NB4 (cell line): ENCODE measurements around the gene LPAR3.

Experiments used
- DNase-seq: peaks from one replicate; pipeline ENCODE4 v3.0.0; 2010; ENCODE audit warnings: low read depth
- H3K4me3 ChIP-seq: one replicate; pipeline ENCODE4 v1.5.1; 2011; ENCODE audit warnings: mild to moderate bottlenecking, low read depth, low read length, moderate library complexity
- MAX ChIP-seq: IDR thresholded peaks from 2 replicates; pipeline ENCODE4 v1.6.1; 2011; ENCODE audit warnings: low read depth, low read length
- MYC ChIP-seq: IDR thresholded peaks from 2 replicates; pipeline ENCODE4 v1.6.1; 2011; ENCODE audit warnings: low read depth, low read length
- POLR2A ChIP-seq: IDR thresholded peaks from 2 replicates; pipeline ENCODE4 v1.6.1; 2011; ENCODE audit warnings: mild to moderate bottlenecking; ENCODE audit not compliant: insufficient read length; ENCODE audit errors: extremely low read depth
- TF ChIP-seq, protein P1 (sequence below): IDR thresholded peaks from one replicate; pipeline ENCODE4 v1.5.1; 2012; ENCODE audit warnings: low read depth, low read length

LPAR3 gene

DNA sequence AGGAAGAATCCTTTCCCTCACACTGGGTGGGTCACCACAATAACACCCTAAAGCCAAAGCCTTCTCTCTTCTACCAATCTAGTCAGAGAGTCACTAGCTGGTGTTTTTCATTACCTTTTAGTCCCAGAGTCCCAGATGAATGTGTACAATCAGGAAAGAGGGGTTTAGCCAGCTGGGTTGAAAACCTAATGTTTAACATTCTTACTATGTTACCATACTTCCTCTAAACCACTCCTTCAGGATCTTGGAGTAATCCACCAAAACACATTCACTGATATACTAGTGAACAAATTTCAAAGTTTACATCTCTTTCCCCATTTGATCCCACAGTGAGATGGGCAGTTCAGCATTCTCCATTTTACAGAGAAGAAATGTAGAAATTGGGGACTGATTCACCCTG lies 9.7 kb downstream of the LPAR3 start:
- no peak for TF ChIP-seq POLR2A
- TF ChIP-seq MAX: no peak
- no peak for TF ChIP-seq MYC
- TF ChIP-seq, protein P1, sequence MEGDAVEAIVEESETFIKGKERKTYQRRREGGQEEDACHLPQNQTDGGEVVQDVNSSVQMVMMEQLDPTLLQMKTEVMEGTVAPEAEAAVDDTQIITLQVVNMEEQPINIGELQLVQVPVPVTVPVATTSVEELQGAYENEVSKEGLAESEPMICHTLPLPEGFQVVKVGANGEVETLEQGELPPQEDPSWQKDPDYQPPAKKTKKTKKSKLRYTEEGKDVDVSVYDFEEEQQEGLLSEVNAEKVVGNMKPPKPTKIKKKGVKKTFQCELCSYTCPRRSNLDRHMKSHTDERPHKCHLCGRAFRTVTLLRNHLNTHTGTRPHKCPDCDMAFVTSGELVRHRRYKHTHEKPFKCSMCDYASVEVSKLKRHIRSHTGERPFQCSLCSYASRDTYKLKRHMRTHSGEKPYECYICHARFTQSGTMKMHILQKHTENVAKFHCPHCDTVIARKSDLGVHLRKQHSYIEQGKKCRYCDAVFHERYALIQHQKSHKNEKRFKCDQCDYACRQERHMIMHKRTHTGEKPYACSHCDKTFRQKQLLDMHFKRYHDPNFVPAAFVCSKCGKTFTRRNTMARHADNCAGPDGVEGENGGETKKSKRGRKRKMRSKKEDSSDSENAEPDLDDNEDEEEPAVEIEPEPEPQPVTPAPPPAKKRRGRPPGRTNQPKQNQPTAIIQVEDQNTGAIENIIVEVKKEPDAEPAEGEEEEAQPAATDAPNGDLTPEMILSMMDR: no peak
- DNase-seq: no peak
- H3K4me3 ChIP-seq: no peak overlapping the region

DNA sequence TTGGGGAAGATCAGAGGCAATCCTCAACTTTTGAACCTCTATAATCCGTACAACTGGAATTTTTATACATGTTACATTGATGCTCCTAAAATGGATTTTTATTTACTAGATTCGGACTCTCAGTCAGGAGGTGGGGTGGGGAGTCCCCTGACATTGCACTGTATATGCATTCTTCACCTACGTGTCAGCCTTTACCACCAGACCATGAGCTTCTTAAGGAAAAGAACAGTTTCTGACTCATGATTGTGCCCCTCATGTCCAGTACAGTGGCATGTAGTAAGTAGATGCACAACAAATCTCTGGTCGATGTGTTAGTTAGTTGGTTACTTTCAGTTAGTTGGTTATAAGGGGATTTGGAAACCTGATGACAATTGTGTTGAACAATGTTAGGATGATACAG lies 15.4 kb downstream of the LPAR3 start:
- H3K4me3 ChIP-seq: no peak overlapping the region
- TF ChIP-seq MYC: no peak
- TF ChIP-seq, protein P1: no peak
- TF ChIP-seq MAX: no peak
- no peak for TF ChIP-seq POLR2A
- no peak for DNase-seq

DNA sequence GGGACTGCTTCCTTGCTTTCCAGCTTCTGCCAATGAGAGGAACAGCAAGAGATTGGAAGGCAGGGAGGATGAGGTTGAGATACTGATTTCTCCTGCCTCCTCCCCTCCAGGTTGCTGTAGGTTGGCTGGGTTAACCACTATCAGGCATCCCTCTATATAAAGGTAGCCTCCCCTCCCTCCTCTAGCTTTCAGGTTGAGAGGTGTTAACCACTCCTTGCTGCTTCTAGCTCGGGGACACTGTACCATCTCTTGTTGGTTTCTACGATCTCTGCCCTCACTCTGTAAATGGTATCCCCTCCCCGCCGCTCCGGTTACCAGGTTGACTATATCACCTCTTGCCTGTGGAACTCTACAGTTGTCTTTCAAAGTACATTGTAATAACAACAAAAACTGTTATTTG lies 16.7 kb downstream of the LPAR3 start:
- no peak overlapping the region for H3K4me3 ChIP-seq
- DNase-seq: no peak
- TF ChIP-seq POLR2A: no peak
- TF ChIP-seq, protein P1: no peak

DNA sequence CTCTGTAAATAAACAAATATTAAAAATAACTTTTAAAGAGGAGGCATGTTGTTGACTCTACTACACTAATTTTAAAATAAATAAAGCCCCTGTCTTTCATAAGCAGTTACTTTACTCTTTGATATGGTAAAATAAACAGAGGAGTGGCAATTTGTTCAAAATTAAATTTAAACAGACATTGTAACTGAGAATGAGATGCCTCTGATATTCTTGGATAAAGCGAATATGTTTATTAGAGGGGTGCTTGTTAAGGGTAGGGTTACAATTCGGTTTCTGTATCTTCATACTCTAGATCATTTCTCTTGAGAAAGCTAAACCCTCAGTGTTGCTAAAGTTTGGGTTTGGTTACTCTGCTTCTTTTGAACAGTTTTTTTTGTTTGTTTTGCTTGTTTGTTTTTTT lies 19.6 kb downstream of the LPAR3 start:
- TF ChIP-seq POLR2A (no peak), MAX (no peak), MYC (no peak)
- TF ChIP-seq, protein P1: no peak
- no peak overlapping the region for H3K4me3 ChIP-seq
- DNase-seq: no peak

- DNase-seq: no peak
- TF ChIP-seq, protein P1: no peak
- TF ChIP-seq MYC (no peak), POLR2A (no peak), MAX (no peak)
- H3K4me3 ChIP-seq: no peak overlapping the region
These were observed 20.2 kb downstream of the LPAR3 start for GRCh38 chr1:84872696-84873355.

DNA sequence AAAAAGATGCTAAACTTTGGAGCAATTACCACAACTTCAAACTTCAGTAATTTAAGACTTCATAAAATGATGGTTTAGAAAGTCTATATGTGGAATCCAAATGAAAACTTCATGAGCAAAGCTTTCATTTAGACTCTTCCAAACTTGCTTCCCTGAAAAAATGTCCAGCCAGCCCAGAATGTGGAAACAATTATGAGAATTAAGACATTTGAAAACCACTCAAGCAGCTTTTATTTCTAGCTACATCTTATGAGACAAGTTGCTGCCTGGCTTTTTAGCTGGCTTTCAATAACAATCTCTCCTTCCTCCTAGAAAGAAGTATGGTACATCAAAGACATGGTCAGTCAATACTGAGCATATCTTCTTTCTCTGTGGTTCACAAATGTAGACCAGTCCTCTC lies 21.8 kb downstream of the LPAR3 start:
- H3K4me3 ChIP-seq: no peak overlapping the region
- DNase-seq: no peak
- no peak for TF ChIP-seq MYC
- TF ChIP-seq, protein P1: no peak
- no peak for TF ChIP-seq MAX
- TF ChIP-seq POLR2A: no peak
